Diencephalon (tissue), 1 donor: ENCODE results near the gene CFL2. TPM values are rescaled to one million over a fixed set of nuclear protein-coding genes. Genes with fewer than 3 reads are reported as not detected.

Experiments
- small RNA-seq: library from RNA; depleted of rRNA; stranded (forward); fragments of <200 nt; gene quantifications from one replicate; pipeline ENCODE3, GENCODE V24; 2014
- total RNA-seq: library from RNA; depleted of rRNA; stranded (reverse); fragments of >200 nt; gene quantifications from one replicate; pipeline ENCODE4 v1.2.3, GENCODE V29; 2014

CFL2 gene
- total RNA-seq = 61.8 TPM

DNA sequence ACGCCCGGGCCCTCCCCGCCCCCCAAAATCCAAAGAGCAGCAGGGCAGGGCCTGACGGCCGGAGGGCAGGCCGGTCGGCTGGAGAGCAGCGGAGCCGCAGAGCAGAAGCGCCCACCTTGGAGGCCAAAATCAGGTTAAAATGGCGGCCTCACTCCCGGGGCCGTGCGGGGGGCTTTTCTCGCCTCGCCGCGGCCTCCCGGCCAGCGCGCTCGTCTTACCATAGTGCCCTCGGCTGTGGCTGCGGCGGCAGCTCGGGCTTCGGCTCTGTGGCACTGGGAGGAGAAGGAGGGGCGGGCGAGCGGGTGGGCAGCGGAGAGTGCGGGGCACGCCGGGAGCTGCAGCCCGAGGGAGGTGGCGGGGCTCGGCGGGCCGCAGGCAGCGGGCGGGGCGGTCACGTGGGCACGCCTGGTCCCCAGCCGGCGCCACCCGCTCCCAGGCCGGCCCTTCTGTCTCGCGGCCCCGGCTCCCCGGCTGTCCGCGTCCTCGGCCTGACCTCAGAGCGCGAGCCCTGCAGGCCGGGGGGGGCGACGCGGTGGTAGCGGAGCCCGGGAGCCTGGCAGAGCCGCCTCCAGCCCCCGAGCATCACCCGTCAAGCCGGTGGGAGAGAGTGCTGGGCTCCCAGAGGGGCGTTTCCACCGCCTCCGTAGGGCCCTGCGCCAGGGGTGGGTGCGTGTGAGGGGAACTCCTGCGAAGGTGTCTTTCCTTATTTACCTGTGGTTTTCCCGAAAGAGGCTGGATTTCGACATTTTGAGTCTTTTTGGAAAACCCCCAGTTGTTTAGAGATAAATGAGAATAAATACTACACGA lies at the start of gene CFL2:
CFL2 (minus strand) TSS at position 274 of the 807 bp plus-strand sequence; CDS start at position 221, 53 bp downstream.

Small RNA genes lying within 50 kb of the gene (small RNA-seq; reads per million reads assigned to genes)
- not detected for gene RNU6-1261P

Other genes with a start within 250 kb of the CFL2 start
- gene EAPP, start 174.9 kb downstream of the CFL2 start, total RNA-seq = 54.7 TPM
- gene SNX6, start 84.4 kb downstream of the CFL2 start, total RNA-seq = 94.1 TPM
- gene BAZ1A, start 160.8 kb upstream of the CFL2 start, total RNA-seq = 24.0 TPM